ENCODE results near the gene SRGAP3. TPM values are rescaled to one million over a fixed set of nuclear protein-coding genes. Genes with fewer than 3 reads are reported as not detected.
A peak's percentile ranks its signal among the peaks of the same experiment; 100 is the strongest.

The SRGAP3 gene
- total and polyA plus RNA-seq, 4 donors = 1.2 to 32.8 (median 7.3) TPM

DNA sequence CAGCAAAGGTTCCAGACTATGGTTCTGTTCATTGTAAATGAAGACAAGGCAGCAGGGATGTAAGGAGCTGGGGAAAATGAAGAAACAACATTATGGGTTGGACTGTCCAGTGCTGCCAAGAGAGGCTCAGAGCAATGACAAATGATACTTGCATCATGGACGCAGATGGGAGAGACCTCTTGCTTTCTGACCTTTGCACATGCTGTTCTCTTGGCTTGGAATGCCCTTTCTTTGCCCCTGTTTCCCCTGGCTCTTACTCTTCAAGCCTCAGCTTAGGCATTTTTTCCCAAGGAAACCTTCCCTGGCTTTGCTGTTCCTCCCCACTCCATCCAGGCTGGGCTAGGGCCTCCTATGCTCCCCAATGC lies 226.2 kb downstream of the SRGAP3 start:
- peaks cover 4 to 29% (median 14%) of the 10 kb centered on the region in 5 donors for H3K4me1 ChIP-seq (ENCODE audit: control insufficient read depth in 5 of 5, insufficient read depth in 5 of 5, low read length in 5 of 5)
- peak in 1 of 3 donors; percentile 20 for DNase-seq
- TF ChIP-seq, protein P1, sequence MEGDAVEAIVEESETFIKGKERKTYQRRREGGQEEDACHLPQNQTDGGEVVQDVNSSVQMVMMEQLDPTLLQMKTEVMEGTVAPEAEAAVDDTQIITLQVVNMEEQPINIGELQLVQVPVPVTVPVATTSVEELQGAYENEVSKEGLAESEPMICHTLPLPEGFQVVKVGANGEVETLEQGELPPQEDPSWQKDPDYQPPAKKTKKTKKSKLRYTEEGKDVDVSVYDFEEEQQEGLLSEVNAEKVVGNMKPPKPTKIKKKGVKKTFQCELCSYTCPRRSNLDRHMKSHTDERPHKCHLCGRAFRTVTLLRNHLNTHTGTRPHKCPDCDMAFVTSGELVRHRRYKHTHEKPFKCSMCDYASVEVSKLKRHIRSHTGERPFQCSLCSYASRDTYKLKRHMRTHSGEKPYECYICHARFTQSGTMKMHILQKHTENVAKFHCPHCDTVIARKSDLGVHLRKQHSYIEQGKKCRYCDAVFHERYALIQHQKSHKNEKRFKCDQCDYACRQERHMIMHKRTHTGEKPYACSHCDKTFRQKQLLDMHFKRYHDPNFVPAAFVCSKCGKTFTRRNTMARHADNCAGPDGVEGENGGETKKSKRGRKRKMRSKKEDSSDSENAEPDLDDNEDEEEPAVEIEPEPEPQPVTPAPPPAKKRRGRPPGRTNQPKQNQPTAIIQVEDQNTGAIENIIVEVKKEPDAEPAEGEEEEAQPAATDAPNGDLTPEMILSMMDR (IDR thresholded peaks at IDR 0.05; ENCODE audit: control extremely low read depth, extremely low read depth) = no peak
- no peaks in the 10 kb centered on the region for H3K9me3 ChIP-seq (ENCODE audit: control insufficient read depth in 4 of 4, insufficient read depth in 3 of 4, low read length in 3 of 4)
- H3K27me3 ChIP-seq (ENCODE audit: control insufficient read depth in 3 of 3, insufficient read depth in 3 of 3, low read length in 2 of 3) = no peaks in the 10 kb centered on the region
- H3K36me3 ChIP-seq (ENCODE audit: control insufficient read depth in 4 of 4, insufficient read depth in 4 of 4, low read length in 4 of 4) = peaks cover 0 to 23% (median 6%) of the 10 kb centered on the region in 4 donors
- no peak overlapping the region for H3K9ac ChIP-seq (ENCODE audit: insufficient read depth in 1 of 2, low read length in 2 of 2)
- no peak for ATAC-seq (ENCODE audit: insufficient read depth, low FRiP score)
- 70 to 78% methylated on average over 1 of the region's 1 CpG for WGBS, 2 donors
- H3K27ac ChIP-seq (ENCODE audit: low read depth in 1 of 2, low read length in 1 of 2) = no peak overlapping the region
- H3K4me3 ChIP-seq = no peak overlapping the region

DNA sequence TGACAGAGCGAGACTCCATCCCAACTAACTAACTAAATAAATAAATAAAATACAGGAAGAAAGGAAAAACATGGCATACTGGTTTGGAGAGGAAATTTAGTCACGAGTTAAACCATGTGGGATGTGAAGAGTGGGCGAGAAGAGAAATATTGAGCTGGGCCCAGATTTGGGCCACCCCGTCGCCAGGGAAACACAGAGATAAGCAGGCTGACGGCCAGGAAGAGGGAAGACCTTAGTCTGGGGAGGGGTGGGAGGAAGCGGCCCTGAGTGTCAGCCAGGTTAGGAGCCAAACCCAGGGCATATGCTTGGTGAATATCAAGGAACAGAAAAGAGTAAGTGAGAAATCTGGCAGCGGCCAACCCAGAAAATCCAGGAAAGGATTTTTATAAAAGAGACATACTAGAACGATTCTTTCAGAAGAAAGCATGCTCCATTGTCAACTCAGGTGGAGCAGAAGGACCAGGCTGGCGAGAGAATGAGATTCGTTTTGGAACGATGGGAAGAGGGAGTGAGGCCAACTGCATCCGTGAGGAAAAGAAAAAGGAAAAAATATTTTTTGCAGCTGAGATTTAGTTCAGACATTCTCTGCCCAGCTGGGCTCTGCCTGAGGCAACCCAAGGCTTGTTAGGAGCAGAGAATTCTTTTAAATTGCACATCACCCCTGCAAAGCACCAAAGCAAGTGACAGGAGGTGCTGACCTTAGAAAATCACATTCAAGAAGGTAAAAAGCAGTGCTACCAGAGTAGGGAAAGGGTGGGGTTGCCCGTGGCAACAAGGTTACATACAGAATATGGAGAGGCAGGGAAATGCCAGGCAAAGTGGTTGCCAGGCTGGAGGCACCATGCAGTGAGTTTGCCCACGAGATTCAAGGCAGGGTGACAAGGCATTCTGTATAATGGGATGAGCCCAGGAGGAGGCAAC lies 226.9 kb downstream of the SRGAP3 start:
- no peaks in the 10 kb centered on the region for H3K9me3 ChIP-seq (ENCODE audit: control insufficient read depth in 4 of 4, insufficient read depth in 3 of 4, low read length in 3 of 4)
- ATAC-seq (ENCODE audit: insufficient read depth, low FRiP score) = no peak
- DNase-seq = peak; percentile 34 to 65 (median 62)
- peaks cover 0 to 27% (median 6%) of the 10 kb centered on the region in 4 donors for H3K36me3 ChIP-seq (ENCODE audit: control insufficient read depth in 4 of 4, insufficient read depth in 4 of 4, low read length in 4 of 4)
- H3K4me3 ChIP-seq = no peak overlapping the region
- H3K9ac ChIP-seq (ENCODE audit: insufficient read depth in 1 of 2, low read length in 2 of 2) = no peak overlapping the region
- H3K4me1 ChIP-seq (ENCODE audit: control insufficient read depth in 5 of 5, insufficient read depth in 5 of 5, low read length in 5 of 5) = peaks cover 2 to 22% (median 9%) of the 10 kb centered on the region in 5 donors
- no peaks in the 10 kb centered on the region for H3K27me3 ChIP-seq (ENCODE audit: control insufficient read depth in 3 of 3, insufficient read depth in 3 of 3, low read length in 2 of 3)
- TF ChIP-seq, protein P1 (IDR thresholded peaks at IDR 0.05; ENCODE audit: control extremely low read depth, extremely low read depth) = no peak
- H3K27ac ChIP-seq (ENCODE audit: low read depth in 1 of 2, low read length in 1 of 2) = no peak overlapping the region
- WGBS, 2 donors = 68 to 83% methylated on average over 15 of the region's 15 CpGs

DNA sequence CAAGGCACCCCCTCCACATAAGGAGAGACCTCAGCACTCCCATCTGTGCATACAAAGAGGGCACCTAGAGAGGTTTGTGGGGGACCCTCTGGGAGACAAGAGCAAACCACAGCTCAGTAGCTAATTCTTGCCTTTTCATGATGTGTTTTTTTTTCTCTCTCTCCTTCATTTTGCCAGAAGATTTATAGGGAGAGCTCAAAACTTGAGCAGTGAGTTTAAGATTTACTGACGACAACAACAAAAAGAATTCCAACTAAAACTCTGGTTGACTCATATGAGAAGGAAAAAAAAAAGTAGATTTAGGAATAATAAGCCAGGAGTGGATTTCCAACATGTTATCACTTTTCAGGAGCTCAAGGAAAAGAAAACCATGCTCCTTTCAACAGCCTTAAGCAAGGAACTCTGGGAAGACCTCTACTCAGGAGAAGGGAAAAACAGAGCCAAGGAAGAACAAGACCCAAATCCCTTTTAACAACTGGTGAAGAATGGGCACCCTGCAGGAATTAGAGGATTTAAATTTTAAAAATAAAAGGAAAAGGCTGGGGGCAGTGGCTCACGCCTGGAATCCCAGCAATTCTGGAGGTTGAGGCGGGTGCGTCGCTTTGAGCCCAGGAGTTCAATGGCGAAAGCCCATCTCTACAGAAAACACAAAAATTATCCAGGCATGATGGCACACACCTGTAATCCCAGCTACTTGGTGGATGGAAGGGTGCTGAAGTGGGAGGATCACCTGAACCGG lies 228.0 kb downstream of the SRGAP3 start:
- Histone ChIP-seq H3K9me3 (ENCODE audit: control insufficient read depth in 4 of 4, insufficient read depth in 3 of 4, low read length in 3 of 4) (no peaks in the 10 kb centered on the region), H3K4me1 (ENCODE audit: control insufficient read depth in 5 of 5, insufficient read depth in 5 of 5, low read length in 5 of 5) (peaks cover 2 to 15% (median 9%) of the 10 kb centered on the region in 5 donors), H3K36me3 (ENCODE audit: control insufficient read depth in 4 of 4, insufficient read depth in 4 of 4, low read length in 4 of 4) (peaks cover 0 to 27% (median 6%) of the 10 kb centered on the region in 4 donors), H3K9ac (ENCODE audit: insufficient read depth in 1 of 2, low read length in 2 of 2) (no peak overlapping the region), H3K27ac (ENCODE audit: low read depth in 1 of 2, low read length in 1 of 2) (no peak overlapping the region), H3K4me3 (no peak overlapping the region), H3K27me3 (ENCODE audit: control insufficient read depth in 3 of 3, insufficient read depth in 3 of 3, low read length in 2 of 3) (no peaks in the 10 kb centered on the region)
- DNase-seq = no peak
- no peak for ATAC-seq (ENCODE audit: insufficient read depth, low FRiP score)
- WGBS, 2 donors = 95 to 96% methylated on average over 7 of the region's 7 CpGs
- TF ChIP-seq, protein P1 (IDR thresholded peaks at IDR 0.05; ENCODE audit: control extremely low read depth, extremely low read depth) = no peak

Measured in lung (tissue), 12 donors.